Measurements from ENCODE around the gene SASS6.

The SASS6 gene

DNA sequence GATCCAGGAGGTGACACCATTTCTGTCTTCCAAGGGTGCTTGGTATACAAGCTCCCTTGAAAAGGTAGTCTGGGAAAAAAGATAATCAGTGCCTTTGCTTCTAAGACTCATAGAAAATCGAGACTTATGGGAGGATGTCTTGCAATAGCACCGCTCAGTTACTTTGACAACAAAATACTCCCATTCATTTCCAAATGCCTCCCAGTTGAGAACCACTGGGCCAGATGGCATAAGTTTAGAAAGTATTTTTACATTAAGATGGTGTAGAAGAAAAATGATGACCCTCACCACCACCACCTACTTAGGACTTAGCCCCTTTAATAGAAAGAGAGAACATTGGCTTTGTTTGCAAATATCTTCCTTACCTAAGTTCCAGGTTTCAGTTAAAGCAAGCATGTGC lies 4.9 kb upstream of the SASS6 start:
- TF ChIP-seq GATA2 (IDR thresholded peaks at IDR 0.05; ENCODE audit: low read depth, low read length), result no peak
- TF ChIP-seq GATA3 (IDR thresholded peaks at IDR 0.05; ENCODE audit: low read depth, low read length), result no peak

DNA sequence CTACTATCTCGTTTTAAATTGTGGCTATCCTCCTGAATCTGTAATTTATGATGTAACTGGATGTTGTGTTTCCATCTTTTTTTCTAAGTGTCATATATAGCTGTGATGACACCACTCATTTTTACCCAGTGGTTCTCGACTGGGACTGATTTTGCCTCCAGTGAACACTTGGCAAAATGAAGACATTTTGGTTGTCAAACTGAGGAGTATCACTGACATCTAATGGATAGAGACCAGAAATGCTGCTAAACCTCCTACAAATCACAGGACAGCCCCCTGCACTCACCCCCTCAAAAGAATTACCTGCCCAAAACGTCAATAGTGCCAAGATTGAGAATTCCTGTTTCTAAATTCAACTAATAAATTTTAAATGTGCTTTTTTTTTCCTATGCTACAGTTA lies 2.1 kb upstream of the SASS6 start:
- TF ChIP-seq GATA2 (IDR thresholded peaks at IDR 0.05; ENCODE audit: low read depth, low read length) (no peak), GATA3 (IDR thresholded peaks at IDR 0.05; ENCODE audit: low read depth, low read length) (no peak)

DNA sequence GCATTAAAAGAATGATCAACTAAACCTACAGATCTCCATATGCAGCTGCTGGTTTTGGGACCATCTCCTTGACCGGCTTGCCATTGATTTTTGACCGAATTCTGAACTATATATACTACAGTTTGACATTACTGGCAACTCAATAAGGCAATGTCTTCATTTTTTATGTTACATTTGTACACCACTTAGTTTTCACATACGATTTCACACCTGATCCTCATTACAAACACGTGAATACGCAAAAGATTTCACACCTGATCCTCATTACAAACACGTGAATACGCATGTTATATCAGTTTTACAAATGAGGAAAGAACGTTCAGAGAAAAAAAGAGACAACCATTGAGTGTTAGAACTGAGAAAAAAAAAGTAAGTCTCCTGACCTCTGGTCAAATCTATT lies 1.1 kb downstream of the SASS6 start:
- TF ChIP-seq GATA3 (IDR thresholded peaks at IDR 0.05; ENCODE audit: low read depth, low read length), result no peak
- TF ChIP-seq GATA2 (IDR thresholded peaks at IDR 0.05; ENCODE audit: low read depth, low read length), result no peak

DNA sequence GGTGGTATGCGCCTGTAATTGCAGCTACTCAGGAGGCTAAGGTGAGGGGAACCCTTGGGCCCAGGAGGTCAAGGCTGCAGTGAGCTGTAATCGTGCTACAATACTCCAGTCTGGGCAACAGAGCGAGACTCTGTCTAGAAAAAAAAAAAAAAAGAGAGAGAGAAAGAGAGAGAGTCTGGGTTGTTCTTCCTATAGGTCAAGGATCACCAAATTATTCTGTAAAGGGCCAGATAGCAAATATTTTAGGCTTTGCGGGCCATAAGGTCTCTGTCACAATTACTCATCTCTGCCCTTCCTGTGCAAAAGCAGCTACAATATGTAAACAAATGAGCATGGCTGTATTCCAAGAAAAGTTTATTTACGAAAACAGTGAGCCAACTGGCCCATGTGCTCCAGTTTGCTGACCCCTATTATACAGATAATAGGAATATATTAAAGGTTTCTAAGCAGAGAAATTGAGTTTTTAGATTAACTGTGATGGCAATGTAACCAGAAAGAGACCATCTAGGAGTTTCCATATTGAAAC lies 2.1 kb downstream of the SASS6 start:
- no peak for TF ChIP-seq GATA3 (IDR thresholded peaks at IDR 0.05; ENCODE audit: low read depth, low read length)
- no peak for TF ChIP-seq GATA2 (IDR thresholded peaks at IDR 0.05; ENCODE audit: low read depth, low read length)

DNA sequence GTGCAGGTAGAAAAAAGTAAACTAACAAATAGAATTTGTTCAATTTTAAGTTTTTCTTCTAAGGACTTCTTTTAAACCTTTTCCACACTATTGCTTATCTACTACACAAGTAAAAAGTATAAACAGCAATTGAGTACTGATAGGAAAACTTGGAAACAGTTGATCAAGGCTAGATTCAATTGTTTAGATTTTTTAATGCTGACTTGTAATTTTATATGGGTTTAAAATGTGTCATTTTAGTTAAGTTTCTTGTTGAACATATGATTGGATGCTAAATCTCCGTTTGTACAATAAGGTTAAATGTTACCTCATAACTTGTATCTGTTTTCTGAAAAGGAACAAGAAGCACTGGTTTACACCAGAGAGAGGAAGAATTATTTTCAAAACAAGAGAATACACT lies 5.5 kb downstream of the SASS6 start:
- TF ChIP-seq GATA3 (IDR thresholded peaks at IDR 0.05; ENCODE audit: low read depth, low read length), result no peak
- no peak for TF ChIP-seq GATA2 (IDR thresholded peaks at IDR 0.05; ENCODE audit: low read depth, low read length)

DNA sequence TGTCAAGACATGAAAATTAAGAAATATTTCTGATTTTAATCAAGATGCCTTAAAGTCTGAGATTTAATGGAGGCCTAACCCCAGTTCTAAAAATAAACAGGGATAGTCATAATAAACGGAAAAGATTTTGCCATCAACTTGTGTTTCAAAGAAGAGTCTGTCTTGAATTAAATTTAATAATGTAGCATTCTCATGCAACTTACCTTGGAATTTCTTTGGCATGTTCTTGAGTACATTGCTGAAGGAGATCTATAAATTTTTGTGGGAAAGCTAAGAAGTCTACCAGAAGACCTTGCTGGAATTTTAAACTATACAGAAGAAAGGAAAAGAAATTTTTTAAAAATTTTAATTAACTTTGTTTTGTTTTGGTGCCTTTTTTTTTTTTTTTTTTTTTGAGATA lies 10.6 kb downstream of the SASS6 start:
- no peak for TF ChIP-seq GATA2 (IDR thresholded peaks at IDR 0.05; ENCODE audit: low read depth, low read length)
- no peak for TF ChIP-seq GATA3 (IDR thresholded peaks at IDR 0.05; ENCODE audit: low read depth, low read length)

DNA sequence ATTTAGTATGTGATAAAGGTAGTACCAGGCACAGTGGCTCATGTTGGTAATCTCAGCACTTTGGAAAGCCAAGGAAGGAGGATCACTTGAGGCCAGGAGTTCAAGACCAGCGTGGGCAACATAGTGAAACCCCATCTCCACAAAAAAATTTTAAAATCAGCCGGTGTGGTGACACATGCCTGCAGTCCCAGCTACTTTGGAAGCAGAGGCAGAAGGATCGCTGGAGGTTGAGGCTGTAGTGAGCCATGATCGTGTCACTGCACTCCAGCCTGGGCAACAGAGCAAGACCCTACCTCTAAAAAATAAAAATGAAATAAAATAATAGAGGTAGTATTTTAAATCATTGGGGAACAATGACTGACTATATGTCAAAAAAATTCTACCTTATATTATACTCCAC lies 17.2 kb downstream of the SASS6 start:
- no peak for TF ChIP-seq GATA3 (IDR thresholded peaks at IDR 0.05; ENCODE audit: low read depth, low read length)
- no peak for TF ChIP-seq GATA2 (IDR thresholded peaks at IDR 0.05; ENCODE audit: low read depth, low read length)

DNA sequence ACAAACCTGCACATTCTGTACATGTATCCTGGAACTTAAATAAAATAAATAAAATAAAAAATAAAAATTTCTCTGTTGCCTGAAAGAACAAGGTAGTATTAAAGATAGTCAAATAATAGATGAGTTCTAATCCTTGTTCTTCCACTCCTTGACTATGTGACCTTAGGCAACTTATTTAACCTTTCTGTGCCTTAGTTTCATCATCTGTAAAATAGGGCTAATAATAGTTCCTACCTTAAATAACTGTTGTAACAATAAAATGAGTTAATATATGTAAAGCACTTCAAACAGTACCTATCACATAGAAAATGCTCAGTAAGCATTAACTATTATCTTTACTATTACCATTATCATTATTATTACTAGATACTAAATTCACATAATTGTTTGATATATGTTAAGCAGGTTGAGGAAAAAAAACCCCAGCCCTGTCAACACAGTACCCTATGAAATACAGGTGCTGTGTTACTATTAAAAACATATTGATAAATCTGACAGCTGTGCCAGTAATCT lies 23.1 kb downstream of the SASS6 start:
- TF ChIP-seq GATA2 (IDR thresholded peaks at IDR 0.05; ENCODE audit: low read depth, low read length) (no peak), GATA3 (IDR thresholded peaks at IDR 0.05; ENCODE audit: low read depth, low read length) (no peak)

DNA sequence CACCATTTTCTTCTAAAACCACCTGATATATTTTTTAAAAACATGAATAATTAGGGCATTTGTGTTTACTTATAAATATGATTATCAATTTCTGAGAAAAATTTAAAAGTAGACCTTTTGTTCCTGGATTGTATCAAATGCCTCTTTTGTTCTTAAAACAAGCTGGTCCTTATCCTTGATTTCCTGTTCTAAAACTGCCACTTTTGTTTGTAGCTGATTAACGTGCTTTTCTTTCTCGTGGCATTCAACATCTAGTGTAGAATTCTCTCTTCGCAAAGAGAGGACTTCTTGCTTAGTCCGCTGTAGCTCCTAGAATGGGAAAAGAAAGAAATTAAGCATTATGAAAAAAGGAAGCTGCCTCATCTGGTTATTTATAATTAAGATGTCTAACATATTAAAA lies 25.0 kb downstream of the SASS6 start:
- TF ChIP-seq GATA3 (IDR thresholded peaks at IDR 0.05; ENCODE audit: low read depth, low read length) (no peak), GATA2 (IDR thresholded peaks at IDR 0.05; ENCODE audit: low read depth, low read length) (no peak)

DNA sequence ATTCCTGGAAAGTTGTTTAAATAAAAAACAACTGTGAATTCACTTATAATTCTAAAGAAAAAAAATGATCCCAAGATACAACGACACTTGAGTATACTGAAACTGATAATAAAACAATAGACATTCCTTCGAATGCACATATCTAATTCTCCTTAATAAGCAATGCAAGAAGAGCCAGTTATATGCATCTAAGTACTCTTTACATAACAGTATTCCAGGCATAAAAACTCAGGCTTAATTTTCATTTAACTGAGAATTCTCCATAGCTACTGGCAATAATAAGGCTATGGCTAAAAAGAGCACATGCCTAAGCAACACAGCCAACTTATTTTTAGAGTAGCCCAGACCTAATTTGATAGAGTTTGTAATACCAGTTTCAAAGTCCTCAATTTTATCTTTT lies 31.2 kb downstream of the SASS6 start:
- TF ChIP-seq GATA3 (IDR thresholded peaks at IDR 0.05; ENCODE audit: low read depth, low read length) (no peak), GATA2 (IDR thresholded peaks at IDR 0.05; ENCODE audit: low read depth, low read length) (no peak)

DNA sequence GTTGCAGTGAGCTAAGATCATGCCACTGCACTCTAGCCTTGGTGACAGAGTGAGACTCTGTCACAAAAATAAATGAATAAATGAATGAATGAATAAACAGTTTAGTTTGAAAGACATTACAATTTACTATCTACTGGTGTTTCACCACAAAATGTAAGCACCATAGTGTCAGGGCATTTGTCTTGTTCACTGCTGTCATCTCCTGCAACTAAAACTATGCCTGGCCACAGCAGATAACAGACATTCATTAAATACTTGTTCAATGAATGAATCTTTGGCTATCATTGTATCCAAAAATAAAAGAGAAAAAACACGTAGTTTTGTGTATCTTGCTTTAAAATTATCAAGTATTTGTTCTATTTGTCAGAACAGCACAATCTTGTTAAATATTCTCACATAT lies 32.5 kb downstream of the SASS6 start:
- TF ChIP-seq GATA3 (IDR thresholded peaks at IDR 0.05; ENCODE audit: low read depth, low read length), result no peak
- TF ChIP-seq GATA2 (IDR thresholded peaks at IDR 0.05; ENCODE audit: low read depth, low read length), result no peak

DNA sequence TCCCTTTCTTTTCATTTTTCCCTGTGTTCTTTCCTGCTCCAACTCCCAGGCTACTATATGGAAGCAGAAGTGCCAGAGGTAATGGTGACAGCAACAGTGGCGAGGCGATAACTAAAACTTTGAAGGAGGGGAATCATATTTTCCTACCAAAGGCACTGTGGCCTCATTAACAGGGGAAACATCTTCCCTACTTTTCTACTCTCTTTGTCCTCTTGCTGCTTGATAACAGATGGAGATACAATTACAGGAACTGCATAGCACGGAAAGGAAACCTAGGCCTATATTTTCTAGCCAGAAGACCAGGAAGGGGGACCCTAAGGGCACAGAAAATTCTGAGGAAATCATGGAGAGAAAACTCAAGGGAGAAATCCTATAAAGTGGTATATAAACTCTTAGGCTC lies 42.3 kb downstream of the SASS6 start:
- TF ChIP-seq GATA2 (IDR thresholded peaks at IDR 0.05; ENCODE audit: low read depth, low read length), result no peak
- TF ChIP-seq GATA3 (IDR thresholded peaks at IDR 0.05; ENCODE audit: low read depth, low read length), result no peak

DNA sequence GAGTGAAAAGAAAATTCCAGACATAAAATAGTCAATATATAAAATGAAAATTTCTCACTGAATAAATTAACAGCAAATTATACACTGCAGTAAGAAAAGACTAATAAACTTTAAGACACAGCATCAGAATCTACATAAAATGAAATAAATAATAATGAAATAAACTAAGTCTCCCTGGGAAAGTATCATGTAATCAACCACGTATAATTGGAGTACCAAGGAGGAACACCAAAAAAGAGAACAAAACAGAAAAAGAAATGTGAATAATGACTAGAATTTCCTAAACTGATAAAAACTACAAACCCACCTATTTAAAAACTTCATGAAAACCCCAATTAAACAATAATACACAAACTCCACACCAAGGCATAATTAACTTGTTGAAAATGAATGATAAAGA lies 43.6 kb downstream of the SASS6 start:
- no peak for TF ChIP-seq GATA2 (IDR thresholded peaks at IDR 0.05; ENCODE audit: low read depth, low read length)
- no peak for TF ChIP-seq GATA3 (IDR thresholded peaks at IDR 0.05; ENCODE audit: low read depth, low read length)

DNA sequence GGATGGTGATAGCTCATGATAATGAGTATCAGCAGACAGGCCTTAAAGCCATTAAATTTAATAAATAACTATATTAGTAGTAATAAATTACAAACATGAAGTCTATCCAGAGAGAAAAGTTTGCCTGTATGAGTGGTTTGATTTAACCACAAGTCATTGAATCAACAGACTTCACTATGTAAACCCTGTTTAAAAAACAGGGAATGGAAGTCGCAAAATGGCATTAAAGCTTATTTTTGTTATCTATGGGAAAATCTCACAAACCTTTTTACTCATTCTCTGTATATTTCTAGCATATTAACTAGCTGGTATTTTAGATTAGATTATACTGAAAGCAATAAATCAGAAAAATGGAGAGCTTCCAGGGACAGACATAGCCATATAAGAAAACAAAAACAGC lies 45.3 kb downstream of the SASS6 start:
- TF ChIP-seq GATA2 (IDR thresholded peaks at IDR 0.05; ENCODE audit: low read depth, low read length), result no peak
- no peak for TF ChIP-seq GATA3 (IDR thresholded peaks at IDR 0.05; ENCODE audit: low read depth, low read length)

DNA sequence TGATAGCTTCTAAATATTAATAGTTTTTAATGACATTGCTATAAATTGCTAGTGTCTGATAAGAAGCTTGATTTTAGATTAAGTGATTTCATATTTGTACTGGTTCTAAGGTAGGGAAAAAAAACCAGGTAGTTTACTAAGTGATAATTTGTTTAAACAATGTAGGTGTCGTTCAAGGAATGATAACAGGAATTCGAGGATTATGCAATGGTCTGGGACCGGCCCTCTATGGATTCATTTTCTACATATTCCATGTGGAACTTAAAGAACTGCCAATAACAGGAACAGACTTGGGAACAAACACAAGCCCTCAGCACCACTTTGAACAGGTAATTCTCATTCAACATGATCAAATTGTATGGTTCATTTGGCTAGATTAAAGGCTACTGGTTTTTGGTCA lies 52.4 kb downstream of the SASS6 start:
- TF ChIP-seq GATA3 (IDR thresholded peaks at IDR 0.05; ENCODE audit: low read depth, low read length), result no peak
- no peak for TF ChIP-seq GATA2 (IDR thresholded peaks at IDR 0.05; ENCODE audit: low read depth, low read length)

DNA sequence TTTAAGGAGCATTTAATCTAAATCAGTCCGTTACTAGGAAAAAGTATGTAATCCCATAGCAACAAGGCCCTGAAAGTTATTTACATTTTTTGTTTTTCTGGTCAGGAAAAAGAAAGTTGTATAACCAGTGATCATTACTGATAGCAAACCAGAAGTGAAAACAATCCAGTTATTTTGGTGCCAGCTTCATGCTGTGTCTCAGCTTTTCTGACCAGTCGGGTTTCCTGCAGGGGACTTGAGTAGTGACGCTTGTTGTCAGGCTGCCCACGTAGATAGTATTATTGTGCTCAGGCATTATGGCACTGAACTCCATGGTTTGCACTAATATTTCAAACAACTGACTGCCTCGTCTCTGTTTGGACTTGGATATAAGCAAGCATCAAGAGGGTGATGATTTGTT lies 55.2 kb downstream of the SASS6 start:
- TF ChIP-seq GATA2 (IDR thresholded peaks at IDR 0.05; ENCODE audit: low read depth, low read length), result no peak
- TF ChIP-seq GATA3 (IDR thresholded peaks at IDR 0.05; ENCODE audit: low read depth, low read length), result no peak
